GM12878 (cell line): ENCODE data around the gene ANAPC2. TPM values are rescaled to one million over a fixed set of nuclear protein-coding genes. Genes with fewer than 3 reads are reported as not detected.

Experiments
- ATAC-seq: fragments of 200-7000 bp; cut with Tn5 transposase; 3 replicates; pipeline ENCODE4 v1.9.1; 2020; ENCODE audit warnings: mild to moderate bottlenecking, moderate library complexity
- BruUV-seq: library from RNA; stranded (reverse); fragments of 400-500 nt; replicated peaks from 2 replicates; lab custom pipeline; 2021; lab: Mats Ljungman, UMichigan
- CTCF ChIA-PET: fragments of 300-600 bp; sonication (Branson Sonifier 250); formaldehyde crosslinking; extraction: SDS; loops from one replicate; lab custom pipeline; 2021; ENCODE audit warnings: inconsistent platforms; lab: Yijun Ruan, JAX
- POLR2A ChIA-PET: fragments of 350-600 bp; formaldehyde crosslinking; extraction: SDS; loops from one replicate; lab custom pipeline; 2021; ENCODE audit warnings: inconsistent platforms; lab: Charles Lee
- RAD21 ChIA-PET: fragments of 300-600 bp; sonication (Branson Sonifier 250); formaldehyde crosslinking; loops from one replicate; lab custom pipeline; 2023; ENCODE audit warnings: antibody characterized with exemption; ENCODE audit not compliant: unreplicated experiment; lab: Charles Lee
- SMC1A ChIA-PET: fragments of 300-600 bp; sonication (Branson Sonifier 250); formaldehyde crosslinking; loops from one replicate; lab custom pipeline; 2023; ENCODE audit not compliant: unreplicated experiment, uncharacterized antibody; lab: Charles Lee
- DNase-seq: peaks from one replicate; pipeline ENCODE4 v3.0.0-alpha.2; 2011; ENCODE audit warnings: low read depth, low spot score
- FAIRE-seq: peaks from 3 replicates; lab custom pipeline; 2011; peaks lifted over from hg19 to GRCh38; lab: Jason Lieb, UNC
- H2AFZ ChIP-seq: 2 replicates; pipeline ENCODE4 v1.6.0; 2011; ENCODE audit warnings: low read depth, low read length, control low read depth; ENCODE audit not compliant: control insufficient read depth
- H3K27ac ChIP-seq: 2 replicates; pipeline ENCODE4 v1.5.1; 2011; ENCODE audit warnings: control low read depth; ENCODE audit not compliant: control insufficient read depth, insufficient read depth
- H3K27me3 ChIP-seq, 2 experiments: replicated peaks in 1 of 2; 2 replicates each; pipeline versions ENCODE4 v1.6.0 to v1.6.1; 2011; ENCODE audit warnings: low read length in 1 of 2; ENCODE audit not compliant: control insufficient read depth in 2 of 2, insufficient read depth in 2 of 2
- H3K36me3 ChIP-seq, 2 experiments: 2 replicates each; pipeline ENCODE4 v1.5.1; 2011; ENCODE audit warnings: low read length in 1 of 2; ENCODE audit not compliant: control insufficient read depth in 2 of 2, insufficient read depth in 2 of 2
- H3K4me1 ChIP-seq: 2 replicates; pipeline ENCODE4 v1.6.1; 2011; ENCODE audit warnings: mild to moderate bottlenecking, low read length, moderate library complexity, mixed read lengths; ENCODE audit not compliant: control insufficient read depth, insufficient read depth
- H3K4me2 ChIP-seq: 2 replicates; pipeline ENCODE4 v1.6.0; 2011; ENCODE audit warnings: control low read depth; ENCODE audit not compliant: control insufficient read depth, insufficient read depth
- H3K4me3 ChIP-seq: fragments of 200-600 bp; sonication (generic); 2 replicates; pipeline ENCODE4 v1.5.1; 2016
- H3K79me2 ChIP-seq: 2 replicates; pipeline ENCODE4 v1.6.0; 2011; ENCODE audit warnings: low read length; ENCODE audit not compliant: control insufficient read depth, insufficient read depth
- H3K9ac ChIP-seq: 2 replicates; pipeline ENCODE4 v1.8.0; 2011; ENCODE audit warnings: low read length, control low read depth, mixed read lengths; ENCODE audit not compliant: control insufficient read depth, insufficient read depth
- H3K9me3 ChIP-seq: replicated peaks from 3 replicates; pipeline ENCODE4 v1.5.1; 2011; ENCODE audit warnings: mild to moderate bottlenecking, low read length; ENCODE audit not compliant: control insufficient read depth, insufficient read depth
- H4K20me1 ChIP-seq: 2 replicates; pipeline ENCODE4 v1.6.0; 2011; ENCODE audit not compliant: control insufficient read depth, insufficient read depth
- GATAD2B ChIP-seq: fragments of 450-650 bp; conservative IDR thresholded peaks from 2 replicates; pipeline ENCODE4 v1.6.1; 2017; ENCODE audit warnings: low read depth, mild to moderate bottlenecking, moderate library complexity
- KAT2A ChIP-seq: conservative IDR thresholded peaks from 2 replicates; pipeline ENCODE4 v1.6.1; 2011; ENCODE audit warnings: low read depth, low read length; ENCODE audit not compliant: control insufficient read depth
- RFX5 ChIP-seq: IDR thresholded peaks from 2 replicates; pipeline ENCODE4 v1.6.1; 2011; ENCODE audit warnings: low read depth, low read length, improper control_type of control experiment
- SMC3 ChIP-seq: IDR thresholded peaks from 2 replicates; pipeline ENCODE4 v1.6.1; 2011; ENCODE audit warnings: low read length, improper control_type of control experiment, borderline replicate concordance
- ZNF207 ChIP-seq: fragments of 450-650 bp; IDR thresholded peaks from 2 replicates; pipeline ENCODE4 v1.6.1; 2014; ENCODE audit warnings: antibody characterized with exemption, mild to moderate bottlenecking, borderline replicate concordance
- WGBS: methylation state at CpG from one replicate; pipeline ENCODE4 v1.1.6; 2016; ENCODE audit warnings: low lambda C conversion rate; ENCODE audit not compliant: insufficient replicate concordance, insufficient coverage; ENCODE audit errors: missing lambda C conversion rate; 5-methylcytosine and 5-hydroxymethylcytosine counted together
- in situ Hi-C: fragments of 300-500 bp; cut with MboI; formaldehyde crosslinking; loops from 9 replicates; pipeline ENCODE4 v1.14.3; 2018; ENCODE audit warnings: mixed read lengths
- intact Hi-C: fragments of 100-400 bp; cut with micrococcal nuclease; formaldehyde crosslinking; loops from one replicate; pipeline ENCODE4 v1.14.2; 2022; ENCODE audit not compliant: unreplicated experiment
- polyA plus RNA-seq, 11 experiments: library from polyadenylated mRNA; depleted of rRNA in 4 of 11; unstranded in 6 of 11; stranded (reverse) in 5 of 11; fragments of >200 nt; fragmentation: Nextera tagmentation in 4 of 11; fragmentation: Illumina TruSeq in 1 of 11; extraction: Ambion mirVana in 4 of 11; extraction: Trizol in 1 of 11; gene quantifications; 1 replicate in 1 of 11; 2 replicates in 10 of 11; pipeline versions ENCODE4 v1.2.1 to v1.2.3, GENCODE V29; 2011 to 2016; ENCODE audit warnings: inconsistent platforms in 2 of 11, missing spikeins in 2 of 11, low read depth in 1 of 11
- total RNA-seq, 4 experiments: library from RNA; depleted of rRNA in 3 of 4; stranded (reverse); fragments of >200 nt in 3 of 4; fragmentation: Illumina TruSeq in 1 of 4; extraction: Trizol in 1 of 4; gene quantifications; 2 replicates each; pipeline versions ENCODE4 v1.2.1 to v1.2.3, GENCODE V29; 2013 to 2021

Gene ANAPC2
- total and polyA plus RNA-seq, 10 of the 15 experiments (the other 5 are each of a cell fraction or from before 2014, with no cell fraction given) = 0.03 to 65.2 (median 20.5) TPM

- Histone ChIP-seq H3K9ac (no peak overlapping the region), H3K79me2 (peaks cover 45% of the 10 kb centered on the region), H2AFZ (no peak overlapping the region), H3K27ac (no peak overlapping the region), H3K4me1 (peaks cover 43% of the 10 kb centered on the region), H3K4me3 (no peak overlapping the region), H3K36me3 (no peaks in the 10 kb centered on the region), H4K20me1 (no peaks in the 10 kb centered on the region), H3K27me3 (no peaks in the 10 kb centered on the region), H3K9me3 (no peaks in the 10 kb centered on the region), H3K4me2 (peak overlapping the region; percentile 41; the same call in 1 of the 2 replicates)
- CTCF ChIA-PET = interaction anchor here (1.3 to 1.7 kb wide), 3 partner anchors 25 to 46 kb away, joined by 3 to 6 read pairs (median 3); partner anchors contain the start of gene RNF224
- in situ Hi-C loops = no loop called here
- RAD21 ChIA-PET = interaction anchor here (0.8 to 1.2 kb wide), 3 partner anchors 19 to 53 kb away, joined by 3 to 7 read pairs (median 3); partner anchors contain the start of gene RNF208
- TF ChIP-seq SMC3 (no peak), KAT2A (no peak), GATAD2B (no peak), ZNF207 (no peak), RFX5 (no peak)
- no TSS peak for BruUV-seq
- ATAC-seq (no peak), FAIRE-seq (no peak), DNase-seq (no peak)
- SMC1A ChIA-PET = interaction anchor here (0.7 to 4.6 kb wide), 2 partner anchors 17 to 21 kb away, joined by 3 to 18 read pairs; partner anchors contain the start of genes CYSRT1 and RNF208
- POLR2A ChIA-PET = interaction anchor here (0.7 to 8.0 kb wide), 3 partner anchors 20 to 68 kb away, joined by 3 to 68 read pairs (median 29); partner anchors contain the start of genes CYSRT1 and RNF208
- intact Hi-C loops = no loop called here
- 45% methylated on average over 8 of the region's 8 CpGs for WGBS
Measured at GRCh38 chr9:137202966-137203365, 14.6 kb upstream of the ANAPC2 start.
